PFSK-1 (cell line): Measurements from ENCODE around the gene HNRNPA2B1.

Source experiments
- FOXP2 ChIP-seq: optimal IDR thresholded peaks from 2 replicates; pipeline ENCODE3; 2011; ENCODE audit warnings: borderline replicate concordance, control low read depth, inconsistent platforms; ENCODE audit not compliant: insufficient read depth; ENCODE audit errors: extremely low read length, extremely low read depth
- POLR2AphosphoS5 ChIP-seq: IDR thresholded peaks from 2 replicates; pipeline ENCODE4 v1.6.1; 2012; ENCODE audit warnings: low read depth, mild to moderate bottlenecking, control low read depth, low read length, moderate library complexity
- REST ChIP-seq, 2 experiments: IDR thresholded peaks; 2 replicates each; pipeline versions ENCODE4 v1.6.1 to v1.8.0; 2011 to 2012; ENCODE audit warnings: low read depth in 2 of 2, low read length in 2 of 2, control low read depth in 1 of 2, inconsistent platforms in 1 of 2, mild to moderate bottlenecking in 1 of 2, moderate library complexity in 1 of 2; ENCODE audit not compliant: insufficient read depth in 1 of 2
- SIN3A ChIP-seq: IDR thresholded peaks from 2 replicates; pipeline ENCODE4 v1.6.1; 2012; ENCODE audit warnings: mild to moderate bottlenecking, low read length, moderate library complexity, borderline replicate concordance; ENCODE audit not compliant: insufficient read depth
- TAF1 ChIP-seq: IDR thresholded peaks from 2 replicates; pipeline ENCODE4 v1.6.1; 2012; ENCODE audit warnings: low read length, control low read depth, borderline replicate concordance; ENCODE audit not compliant: insufficient read depth

HNRNPA2B1 gene

GRCh38 chr7:26213807-26214515 lies 13.4 kb upstream of the HNRNPA2B1 start:
- TF ChIP-seq POLR2AphosphoS5: no peak
- no peak for TF ChIP-seq FOXP2
- TF ChIP-seq REST (IDR thresholded peaks at IDR 0.05; ENCODE audit: insufficient read depth in 1 of 2, low read depth in 2 of 2, low read length in 2 of 2): no peak
- no peak for TF ChIP-seq TAF1
- no peak for TF ChIP-seq SIN3A

DNA sequence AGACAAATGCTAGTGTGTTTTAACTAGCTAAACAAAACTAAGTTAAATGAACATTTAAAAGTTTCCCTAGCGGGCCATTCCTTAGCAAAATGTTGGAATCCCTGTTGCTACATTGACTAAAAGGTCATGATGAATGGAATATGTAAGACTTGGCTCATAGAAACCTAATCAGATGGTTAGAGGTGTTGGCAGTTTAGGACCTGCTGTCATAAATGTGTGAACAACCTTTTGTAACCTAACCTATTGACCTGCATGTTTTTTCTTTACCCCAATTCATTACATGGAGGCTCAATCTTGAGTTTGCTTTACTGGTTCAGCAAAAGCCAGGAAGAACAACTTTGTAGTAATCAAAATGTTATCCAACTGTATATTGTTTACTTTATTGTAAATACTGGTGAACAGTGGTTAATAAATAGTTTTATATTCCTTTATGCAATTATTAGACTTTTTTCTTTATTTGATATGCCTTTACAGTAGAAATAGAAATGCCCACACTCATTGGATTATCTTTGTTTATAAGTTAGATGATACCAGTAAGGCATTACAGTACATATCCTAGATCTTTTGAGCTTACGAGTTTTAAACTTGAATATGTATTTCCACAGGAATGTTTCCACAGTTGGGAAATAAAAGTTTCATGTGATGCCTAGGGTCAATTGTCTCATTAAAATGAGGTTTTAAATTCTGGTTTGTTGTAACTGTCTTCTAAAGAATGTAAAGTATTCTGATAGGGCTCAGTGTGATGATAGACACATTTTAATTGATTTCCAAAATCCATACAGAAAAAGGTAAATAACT lies 12.6 kb upstream of the HNRNPA2B1 start:
- TF ChIP-seq TAF1: no peak
- TF ChIP-seq POLR2AphosphoS5: peak; percentile 20
- TF ChIP-seq REST (IDR thresholded peaks at IDR 0.05; ENCODE audit: insufficient read depth in 1 of 2, low read depth in 2 of 2, low read length in 2 of 2): no peak
- TF ChIP-seq FOXP2: no peak
- no peak for TF ChIP-seq SIN3A

- no peak for TF ChIP-seq REST (IDR thresholded peaks at IDR 0.05; ENCODE audit: insufficient read depth in 1 of 2, low read depth in 2 of 2, low read length in 2 of 2)
- no peak for TF ChIP-seq TAF1
- no peak for TF ChIP-seq FOXP2
- TF ChIP-seq POLR2AphosphoS5: no peak
- no peak; the same call in 1 of the 2 replicates for TF ChIP-seq SIN3A
Measured at GRCh38 chr7:26208040-26208439, 7.5 kb upstream of the HNRNPA2B1 start.

- TF ChIP-seq POLR2AphosphoS5: no peak
- no peak for TF ChIP-seq TAF1
- no peak for TF ChIP-seq FOXP2
- no peak for TF ChIP-seq SIN3A
- TF ChIP-seq REST (IDR thresholded peaks at IDR 0.05; ENCODE audit: insufficient read depth in 1 of 2, low read depth in 2 of 2, low read length in 2 of 2): no peak
Measured at GRCh38 chr7:26203016-26203415, 2.5 kb upstream of the HNRNPA2B1 start.
